Left colon (tissue), 2 donors: ENCODE data around the gene TMEM243. TPM values are rescaled to one million over a fixed set of nuclear protein-coding genes. Genes with fewer than 3 reads are reported as not detected.
A peak's percentile ranks its signal among the peaks of the same experiment; 100 is the strongest.

ENCODE experiments used
- ATAC-seq: fragments of 200-7000 bp; cut with Tn5 transposase; one replicate; pipeline ENCODE4 v1.9.1; 2020; ENCODE audit warnings: mild to moderate bottlenecking, moderate library complexity
- DNase-seq, 2 donors: peaks; one replicate each; pipeline ENCODE4 v3.0.0-alpha.2; 2020
- intact Hi-C, 2 donors: fragments of 100-400 bp; cut with DNase I in 1 of 2; cut with micrococcal nuclease in 1 of 2; formaldehyde crosslinking; loops; one replicate each; pipeline versions ENCODE4 v1.11.2 to v1.14.0; 2022; cut with DNase I, micrococcal nuclease
- total RNA-seq, 2 donors: library from RNA; stranded (reverse); fragmentation: NEBNext Ultra II Directional; extraction: Animal tissue kit (Norgen Biotek cat#: 25700); gene quantifications; one replicate each; pipeline ENCODE4 v1.2.1, GENCODE V29; 2021
- donor health status: DM: no; HTN: no; CAD: no.
- donor health status: DM: yes; HTN: yes; CAD: no.

The TMEM243 gene
- total RNA-seq, 2 donors from 2014 or later, result 14.9 to 17.2 TPM

- ATAC-seq (no peak), DNase-seq (no peak)
- intact Hi-C loops, result no loop called here
Observed at GRCh38 chr7:87187120-87187519, 32.4 kb downstream of the TMEM243 start.

- intact Hi-C loops, result no loop called here
- ATAC-seq, result no peak
- no peak for DNase-seq
Observed at GRCh38 chr7:87179180-87179579, 40.4 kb downstream of the TMEM243 start.

- ATAC-seq, result no peak
- intact Hi-C loops, result no loop called here
Observed at GRCh38 chr7:87178320-87178719, 41.2 kb downstream of the TMEM243 start.

GRCh38 chr7:87173471-87173870, 46.1 kb downstream of the TMEM243 start:
- intact Hi-C loops, result no loop called here
- no peak for ATAC-seq
- DNase-seq, result no peak

More at GRCh38 chr7:87178320-87178719, 41.2 kb downstream of the TMEM243 start:
- DNase-seq, result no peak

- no peak for DNase-seq
- intact Hi-C loops, result no loop called here
- no peak for ATAC-seq
Observed at GRCh38 chr7:87171282-87171934, 48.1 kb downstream of the TMEM243 start.

GRCh38 chr7:87170828-87171227, 48.7 kb downstream of the TMEM243 start:
- intact Hi-C loops, result no loop called here
- no peak for ATAC-seq

GRCh38 chr7:87164433-87164832, 55.1 kb downstream of the TMEM243 start:
- ATAC-seq (no peak), DNase-seq (no peak)
- intact Hi-C loops, result no loop called here

More at GRCh38 chr7:87170828-87171227, 48.7 kb downstream of the TMEM243 start:
- DNase-seq, result no peak

- intact Hi-C loops, result loop anchor here in 1 of 2 donors (10.0 kb wide), 1 partner anchor 185 kb away; the partner anchor contains the start of gene CROT
- ATAC-seq, result no peak
- DNase-seq, result no peak
Observed at GRCh38 chr7:87159538-87159937, 60.0 kb downstream of the TMEM243 start.

GRCh38 chr7:87156709-87157108, 62.8 kb downstream of the TMEM243 start:
- intact Hi-C loops, result loop anchor here in 1 of 2 donors (10.0 kb wide), 1 partner anchor 188 kb away; the partner anchor contains the start of gene CROT
- no peak for ATAC-seq
- DNase-seq, result no peak

GRCh38 chr7:87155788-87156187, 63.7 kb downstream of the TMEM243 start:
- DNase-seq, result no peak
- intact Hi-C loops, result loop anchor here in 1 of 2 donors (10.0 kb wide), 1 partner anchor 189 kb away; the partner anchor contains the start of gene CROT
- ATAC-seq, result no peak

GRCh38 chr7:87154569-87154968, 65.0 kb downstream of the TMEM243 start:
- no peak for ATAC-seq
- DNase-seq, result no peak
- intact Hi-C loops, result loop anchor here in 1 of 2 donors (5.0 to 10.0 kb wide), 2 partner anchors 63 to 190 kb away; partner anchors contain the start of genes CROT and TMEM243

GRCh38 chr7:87154166-87154565, 65.4 kb downstream of the TMEM243 start:
- intact Hi-C loops, result loop anchor here in 1 of 2 donors (5.0 to 10.0 kb wide), 2 partner anchors 63 to 191 kb away; partner anchors contain the start of genes CROT and TMEM243
- DNase-seq (no peak), ATAC-seq (no peak)

- intact Hi-C loops, result loop anchor here in 1 of 2 donors (5.0 to 10.0 kb wide), 2 partner anchors 64 to 192 kb away; partner anchors contain the start of genes CROT and TMEM243
- DNase-seq (peak; percentile 22 to 58), ATAC-seq (peak; percentile 44)
Observed at GRCh38 chr7:87152897-87153641, 66.5 kb downstream of the TMEM243 start.

GRCh38 chr7:87152112-87152896, 67.2 kb downstream of the TMEM243 start, which contains the start of gene DMTF1:
TSS of gene DMTF1 (plus strand) at chr7:87152453. CDS start at chr7:87164942, 12,489 bp downstream.
- ATAC-seq (peak; percentile 91), DNase-seq (peak; percentile 94 to 95)
- intact Hi-C loops, result loop anchor here in 1 of 2 donors (5.0 to 10.0 kb wide), 2 partner anchors 65 to 192 kb away; partner anchors contain the start of genes CROT and TMEM243

GRCh38 chr7:87151729-87152111, 67.8 kb downstream of the TMEM243 start:
- DNase-seq (no peak), ATAC-seq (peak; percentile 25)
- intact Hi-C loops, result loop anchor here in 1 of 2 donors (5.0 to 10.0 kb wide), 2 partner anchors 66 to 193 kb away; partner anchors contain the start of genes CROT and TMEM243

- DNase-seq, result no peak
- intact Hi-C loops, result loop anchor here in 1 of 2 donors (5.0 to 10.0 kb wide), 2 partner anchors 66 to 194 kb away; partner anchors contain the start of genes CROT and TMEM243
Observed at GRCh38 chr7:87151002-87151728, 68.4 kb downstream of the TMEM243 start.

GRCh38 chr7:87148332-87148955, 71.1 kb downstream of the TMEM243 start:
- intact Hi-C loops, result loop anchor here in 1 of 2 donors (10.0 kb wide), 1 partner anchor 214 kb away; no protein-coding TSS in a partner anchor
- no peak for ATAC-seq
- DNase-seq, result no peak

More at GRCh38 chr7:87151002-87151728, 68.4 kb downstream of the TMEM243 start:
- no peak for ATAC-seq
